ENCODE data around the gene EHD4.

EHD4 gene

GRCh38 chr15:41860049-41860828 is 112.1 kb downstream of the EHD4 start:
- no peak for DNase-seq (ENCODE audit: low read depth, low spot score)

GRCh38 chr15:41858756-41859155 is 113.6 kb downstream of the EHD4 start:
- no peak for DNase-seq (ENCODE audit: low read depth, low spot score)

- no peak for DNase-seq (ENCODE audit: low read depth, low spot score)
Observed at GRCh38 chr15:41857316-41857715, 115.0 kb downstream of the EHD4 start.

GRCh38 chr15:41856716-41857115 is 115.6 kb downstream of the EHD4 start:
- no peak for DNase-seq (ENCODE audit: low read depth, low spot score)

- no peak for DNase-seq (ENCODE audit: low read depth, low spot score)
Observed at GRCh38 chr15:41856262-41856661, 116.1 kb downstream of the EHD4 start.

- no peak for DNase-seq (ENCODE audit: low read depth, low spot score)
Observed at GRCh38 chr15:41855261-41855961, 116.9 kb downstream of the EHD4 start.

GRCh38 chr15:41854443-41854842 is 117.9 kb downstream of the EHD4 start:
- DNase-seq (ENCODE audit: low read depth, low spot score): no peak

- no peak for DNase-seq (ENCODE audit: low read depth, low spot score)
Observed at GRCh38 chr15:41853831-41854230, 118.5 kb downstream of the EHD4 start.

GRCh38 chr15:41852736-41853590 is 119.4 kb downstream of the EHD4 start:
- no peak for DNase-seq (ENCODE audit: low read depth, low spot score)

GRCh38 chr15:41851755-41852370 is 120.5 kb downstream of the EHD4 start:
- DNase-seq (ENCODE audit: low read depth, low spot score): no peak

- DNase-seq (ENCODE audit: low read depth, low spot score): no peak
Observed at GRCh38 chr15:41851167-41851523, 121.2 kb downstream of the EHD4 start.

- no peak for DNase-seq (ENCODE audit: low read depth, low spot score)
Observed at GRCh38 chr15:41850482-41851166, 121.7 kb downstream of the EHD4 start.

GRCh38 chr15:41849861-41850260 is 122.5 kb downstream of the EHD4 start:
- DNase-seq (ENCODE audit: low read depth, low spot score): no peak

- DNase-seq (ENCODE audit: low read depth, low spot score): no peak
Observed at GRCh38 chr15:41849204-41849603, 123.2 kb downstream of the EHD4 start.

GRCh38 chr15:41848631-41849030 is 123.7 kb downstream of the EHD4 start:
- DNase-seq (ENCODE audit: low read depth, low spot score): no peak

- no peak for DNase-seq (ENCODE audit: low read depth, low spot score)
Observed at GRCh38 chr15:41847981-41848380, 124.4 kb downstream of the EHD4 start.

GRCh38 chr15:41847206-41847605 is 125.2 kb downstream of the EHD4 start:
- DNase-seq (ENCODE audit: low read depth, low spot score): no peak
